Measurements from ENCODE around the gene GABBR1.

The GABBR1 gene

DNA sequence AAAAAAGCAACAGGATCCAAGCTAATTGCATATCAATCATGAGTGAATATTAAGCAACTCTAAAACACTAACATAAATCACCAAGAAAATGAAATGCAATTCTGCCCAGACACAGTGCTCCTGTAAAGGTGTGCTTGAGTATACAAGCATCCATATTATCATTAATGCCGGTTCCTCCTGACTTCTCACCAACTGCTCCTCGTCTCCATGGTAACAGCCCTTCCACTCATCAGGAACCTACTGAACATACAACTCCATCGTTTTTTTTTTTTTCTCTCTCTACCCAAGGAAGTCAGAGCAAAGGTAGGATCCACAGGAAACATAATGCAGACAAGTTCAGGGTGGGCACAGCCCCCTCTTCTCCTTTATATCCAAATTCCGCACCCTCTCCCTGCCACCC, 12.4 kb downstream of the GABBR1 start:
- DNase-seq (ENCODE audit: low spot score) = no peak

DNA sequence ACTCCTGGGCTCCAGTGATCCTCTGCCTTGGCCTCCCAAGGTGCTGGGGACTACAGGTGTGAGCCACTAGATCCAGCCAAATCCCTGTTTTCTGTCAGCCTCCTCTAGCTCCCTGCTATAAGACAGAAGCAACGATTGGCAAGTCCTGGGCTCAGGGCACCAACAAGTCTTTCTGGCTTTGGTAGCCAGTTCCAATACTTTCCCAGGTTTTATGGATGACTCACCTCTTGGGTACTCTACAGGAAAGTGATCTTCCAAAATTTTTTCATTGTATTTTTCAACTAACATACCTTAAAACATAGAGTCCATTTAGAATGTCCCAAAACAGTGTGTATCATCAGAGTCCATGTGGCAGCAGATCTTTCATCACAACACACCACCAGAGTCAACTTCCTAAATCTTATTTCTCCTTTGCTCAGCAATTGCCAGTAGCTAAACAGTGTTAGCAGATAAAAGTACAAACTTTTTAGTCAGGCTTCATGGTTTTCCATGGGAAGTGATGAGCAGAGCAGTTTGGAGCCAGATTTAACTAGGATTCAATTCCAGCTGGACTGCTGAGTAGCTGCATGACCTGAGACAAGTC, 13.3 kb downstream of the GABBR1 start:
- no peak for DNase-seq (ENCODE audit: low spot score)

- DNase-seq (ENCODE audit: low spot score) = no peak
Measured at GRCh38 chr6:29617782-29618554, 15.0 kb downstream of the GABBR1 start.

DNA sequence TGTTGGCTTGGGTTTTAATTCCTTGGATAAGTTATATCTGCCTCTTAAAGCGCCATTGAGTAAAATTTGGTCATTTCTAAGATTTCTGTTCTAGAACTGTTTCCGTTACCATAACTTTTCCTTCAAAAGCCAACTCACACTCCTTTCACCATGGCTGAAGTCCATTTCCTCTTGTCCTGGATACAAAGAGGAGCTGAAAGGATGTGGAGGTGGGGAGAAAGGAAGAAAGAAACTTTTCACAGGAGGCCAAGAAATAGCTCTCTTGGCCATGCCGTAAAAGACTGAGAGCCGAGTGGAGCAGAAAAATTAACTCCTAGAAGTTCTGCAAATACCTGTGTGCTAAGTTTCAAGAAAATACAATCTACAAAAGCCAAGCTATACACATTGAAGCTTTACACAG, 21.6 kb downstream of the GABBR1 start:
- no peak for DNase-seq (ENCODE audit: low spot score)

GRCh38 chr6:29610540-29610939, 22.4 kb downstream of the GABBR1 start:
- DNase-seq (ENCODE audit: low spot score) = no peak

DNA sequence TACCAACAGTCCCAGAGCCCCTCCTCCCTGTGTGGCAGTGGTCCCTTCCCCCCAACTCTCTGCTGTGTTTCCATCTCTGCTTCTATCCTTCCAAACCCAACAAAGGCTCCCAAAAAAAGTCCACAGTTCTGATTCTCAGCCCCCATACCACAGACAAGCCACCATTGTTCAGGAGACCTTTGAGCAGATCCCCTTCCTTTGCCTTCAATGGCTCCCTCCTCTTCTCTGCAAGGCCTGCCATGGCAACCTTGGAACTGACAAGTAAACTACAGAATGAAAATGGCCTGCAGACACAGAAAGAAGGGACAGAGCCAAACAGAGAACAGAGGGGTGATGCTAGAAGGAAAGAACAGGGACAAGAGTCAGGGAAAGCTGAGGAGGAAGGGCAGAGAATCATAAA, 24.9 kb downstream of the GABBR1 start:
- no peak for DNase-seq (ENCODE audit: low spot score)

GRCh38 chr6:29603930-29604329, 29.1 kb downstream of the GABBR1 start:
- DNase-seq (ENCODE audit: low spot score) = no peak

- DNase-seq (ENCODE audit: low spot score) = no peak
Measured at GRCh38 chr6:29603456-29603855, 29.5 kb downstream of the GABBR1 start.

DNA sequence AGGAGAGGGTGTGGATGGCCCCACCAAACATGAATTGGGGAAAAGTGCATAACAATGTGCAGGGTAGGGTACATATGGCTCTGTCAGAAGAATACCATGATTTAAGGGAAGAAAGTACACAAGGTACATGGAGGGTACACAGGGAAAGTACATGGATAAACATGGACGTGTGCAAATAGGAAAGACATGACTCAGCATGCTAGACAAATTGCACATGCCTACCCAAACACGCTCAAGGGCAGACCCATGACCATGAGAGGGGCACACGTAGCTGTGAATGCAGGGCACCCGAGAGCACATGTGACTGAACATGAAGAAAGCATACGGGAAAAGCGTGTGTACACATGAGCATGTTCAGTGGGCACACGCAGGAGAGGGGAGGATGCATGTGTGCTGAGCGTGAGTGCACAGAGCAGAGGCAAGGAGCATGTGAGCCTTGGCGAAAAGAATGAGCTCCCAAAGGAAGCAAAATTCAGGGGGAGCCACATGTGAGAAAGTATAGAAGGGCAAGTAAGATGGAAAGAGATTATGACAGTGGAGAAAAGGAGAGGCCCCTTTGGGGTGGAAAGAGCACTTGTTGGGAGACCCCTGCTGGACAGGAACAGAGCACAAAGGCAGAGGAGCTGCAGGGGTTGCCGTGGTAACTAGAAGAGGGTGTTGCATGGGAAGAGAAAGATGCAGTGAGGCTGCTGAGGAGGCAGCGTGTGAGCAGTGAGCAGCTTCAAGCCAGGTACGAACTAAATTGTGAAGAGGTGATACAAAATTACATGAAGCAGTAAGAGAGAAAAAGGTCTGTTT, 30.2 kb downstream of the GABBR1 start:
- DNase-seq (ENCODE audit: low spot score) = no peak

DNA sequence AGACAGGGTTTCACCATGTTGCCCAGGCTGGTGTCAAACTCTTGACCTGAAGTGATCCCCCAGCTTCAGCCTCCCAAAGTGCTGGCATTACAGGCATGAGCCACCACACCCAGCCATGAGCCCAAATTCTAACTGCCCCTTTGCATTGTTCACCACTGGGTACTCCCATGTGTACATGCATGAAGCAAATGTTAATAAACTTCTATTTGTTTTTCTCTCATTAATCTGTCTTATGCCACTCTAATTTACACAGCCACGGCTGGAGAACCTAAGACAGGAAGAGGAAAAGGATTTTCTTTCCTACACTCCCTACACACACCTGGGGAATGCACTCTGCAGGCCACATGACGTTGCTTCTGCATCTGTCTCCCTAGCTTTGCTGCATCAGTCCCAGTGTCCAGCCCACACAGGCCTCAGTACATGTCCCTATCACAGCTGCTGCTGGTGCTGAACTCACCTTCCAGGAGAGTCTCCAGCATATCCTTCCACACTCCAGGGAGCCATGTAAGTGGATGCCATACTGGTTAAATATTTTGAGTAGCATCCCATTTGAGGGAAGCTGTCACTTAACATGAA, 34.7 kb downstream of the GABBR1 start:
- no peak for DNase-seq (ENCODE audit: low spot score)

- no peak for DNase-seq (ENCODE audit: low spot score)
Measured at GRCh38 chr6:29597184-29597583, 35.8 kb downstream of the GABBR1 start.

DNA sequence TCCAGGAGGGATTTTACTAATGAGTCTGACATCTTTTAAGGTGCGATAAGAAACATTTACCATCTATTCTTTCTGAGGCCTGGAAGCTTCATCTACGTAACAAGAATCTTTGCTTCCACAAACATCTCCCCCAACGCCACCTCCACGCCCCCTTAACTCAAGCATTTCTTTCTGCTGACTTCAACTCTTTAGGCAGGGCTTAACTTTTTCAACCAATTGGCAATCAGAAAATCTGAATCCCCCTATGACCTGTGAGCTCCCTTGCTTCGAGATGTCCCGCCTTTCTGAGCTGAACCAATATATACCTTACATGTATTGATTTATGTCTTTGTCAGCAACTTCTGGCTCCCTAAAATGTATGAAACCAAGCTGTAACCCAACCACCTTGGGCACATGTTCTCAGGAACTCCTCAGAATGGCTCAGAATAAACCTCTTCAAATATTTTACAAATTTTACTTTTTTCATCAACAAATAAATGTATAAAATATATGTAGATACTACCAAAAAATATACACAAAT, 36.5 kb downstream of the GABBR1 start:
- no peak for DNase-seq (ENCODE audit: low spot score)

- no peak for DNase-seq (ENCODE audit: low spot score)
Measured at GRCh38 chr6:29593199-29593855, 39.7 kb downstream of the GABBR1 start.

DNA sequence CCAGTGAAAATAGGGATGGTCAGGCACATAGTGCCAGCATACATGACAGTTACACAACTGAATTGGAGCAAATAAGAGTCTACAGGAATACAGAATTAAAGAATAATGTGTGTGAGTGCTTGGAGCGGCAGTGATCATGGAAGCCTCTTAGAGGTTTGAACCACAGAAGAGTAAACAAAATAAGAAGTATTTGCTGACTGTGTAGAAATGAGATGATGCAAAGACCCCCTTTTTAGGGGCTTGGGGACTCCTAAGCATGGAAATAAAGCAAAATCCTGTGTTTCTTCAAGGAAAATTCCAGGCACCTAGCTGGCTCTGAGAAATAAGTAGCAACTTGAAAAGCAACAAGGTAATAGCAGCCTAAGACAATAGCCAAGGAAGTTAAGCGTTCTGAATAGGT, 41.3 kb downstream of the GABBR1 start:
- DNase-seq (ENCODE audit: low spot score) = no peak

- DNase-seq (ENCODE audit: low spot score) = no peak
Measured at GRCh38 chr6:29590218-29590808, 42.7 kb downstream of the GABBR1 start.

DNA sequence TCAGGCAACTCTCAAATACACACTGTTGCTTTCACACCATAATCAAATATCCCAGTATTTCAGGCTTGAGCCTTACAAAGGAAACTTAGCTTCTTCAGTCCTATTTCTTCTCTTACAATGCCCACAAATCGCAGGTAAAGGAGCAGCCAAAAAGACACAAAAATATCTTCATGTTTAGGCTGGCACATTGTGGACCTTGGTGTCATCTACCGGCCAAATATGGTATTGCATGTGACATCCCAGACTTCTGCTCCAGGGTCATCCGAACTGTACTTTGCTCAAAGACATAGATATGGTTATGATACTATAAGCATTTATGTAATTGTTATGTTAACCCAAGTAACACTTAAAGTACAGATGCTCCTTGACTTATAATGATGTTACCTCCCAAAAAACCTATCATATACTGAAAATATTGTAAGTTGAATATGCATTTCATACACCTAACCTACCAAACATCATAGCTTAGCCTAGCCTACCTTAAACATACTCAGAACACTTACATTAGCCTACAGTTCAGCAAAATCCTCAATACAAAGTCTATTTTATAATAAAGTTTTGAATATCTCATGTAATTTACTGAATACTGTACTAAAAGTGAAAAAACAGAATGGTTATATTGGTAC, 43.4 kb downstream of the GABBR1 start:
- DNase-seq (ENCODE audit: low spot score) = peak; percentile 55

DNA sequence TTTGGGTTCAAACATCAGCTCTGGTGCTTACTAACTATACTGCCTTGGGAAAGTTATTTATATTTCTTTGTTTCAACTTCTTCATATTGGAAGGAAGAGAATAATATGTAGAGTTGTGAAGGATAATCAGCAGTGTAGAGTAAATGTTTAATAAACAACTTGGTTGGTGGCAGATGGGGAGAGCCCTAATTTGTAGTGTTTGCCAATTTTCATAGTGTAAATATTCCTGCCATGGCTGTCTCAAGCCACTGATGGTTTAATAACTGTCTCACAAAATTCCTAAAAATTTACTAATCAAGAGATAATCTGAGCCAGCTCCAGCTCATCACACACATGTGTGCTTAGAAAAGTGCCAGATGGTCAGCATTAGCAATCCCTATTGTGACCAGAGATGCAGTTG, 48.2 kb downstream of the GABBR1 start, which contains the start of gene OR2H2:
Gene OR2H2, plus strand, starts transcription at position 301 of the 400 bp plus-strand sequence. CDS start 2,824 bp downstream, outside the sequence.
- DNase-seq (ENCODE audit: low spot score) = no peak

GRCh38 chr6:29577544-29577943, 55.4 kb downstream of the GABBR1 start:
- no peak for DNase-seq (ENCODE audit: low spot score)

DNA sequence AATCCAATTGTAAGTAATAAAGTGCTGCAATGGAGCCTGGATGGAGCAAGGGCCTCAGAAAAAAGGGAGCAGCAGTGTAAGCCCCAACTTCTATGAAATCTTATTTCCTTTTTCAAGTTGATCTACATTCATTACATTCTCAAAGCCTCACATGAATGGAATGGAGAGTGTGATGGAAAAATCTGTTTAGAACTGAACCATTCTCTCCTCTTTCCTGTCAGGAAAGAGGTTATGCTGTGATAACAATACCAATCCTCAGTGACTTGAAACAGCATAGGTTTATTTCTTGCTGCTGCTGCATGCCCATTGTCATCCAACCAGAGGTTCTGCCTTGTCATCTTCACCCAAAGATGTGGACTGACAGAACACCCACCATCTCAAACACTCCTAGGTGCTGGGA, 56.9 kb downstream of the GABBR1 start:
- no peak for DNase-seq (ENCODE audit: low spot score)

- no peak for DNase-seq (ENCODE audit: low spot score)
Measured at GRCh38 chr6:29567991-29568390, 65.0 kb downstream of the GABBR1 start.

GRCh38 chr6:29567541-29567940, 65.4 kb downstream of the GABBR1 start:
- DNase-seq (ENCODE audit: low spot score) = no peak
